Right renal pelvis (tissue), 4 donors: ENCODE measurements around the gene MVB12B. TPM values are rescaled to one million over a fixed set of nuclear protein-coding genes. Genes with fewer than 3 reads are reported as not detected.

ENCODE experiments used
- DNase-seq, 4 donors: peaks; one replicate each; pipeline ENCODE4 v3.0.0-alpha.2; 2013; ENCODE audit warnings: low read depth in 4 of 4, low spot score in 3 of 4, missing footprints in 1 of 4
- polyA plus RNA-seq, 4 donors: library from polyadenylated mRNA; unstranded; fragments of 120-200 nt; gene quantifications; one replicate each; pipeline ENCODE4 v1.2.1, GENCODE V29; 2013; ENCODE audit not compliant: insufficient read length in 4 of 4

Gene MVB12B
- polyA plus RNA-seq, 4 donors, result 17.9 to 19.7 (median 18.9) TPM

- no peak for DNase-seq
Observed at GRCh38 chr9:126301985-126302603, 24.5 kb upstream of the MVB12B start.

GRCh38 chr9:126302730-126303129, 23.9 kb upstream of the MVB12B start:
- no peak for DNase-seq

GRCh38 chr9:126303488-126303887, 23.1 kb upstream of the MVB12B start:
- no peak for DNase-seq

DNA sequence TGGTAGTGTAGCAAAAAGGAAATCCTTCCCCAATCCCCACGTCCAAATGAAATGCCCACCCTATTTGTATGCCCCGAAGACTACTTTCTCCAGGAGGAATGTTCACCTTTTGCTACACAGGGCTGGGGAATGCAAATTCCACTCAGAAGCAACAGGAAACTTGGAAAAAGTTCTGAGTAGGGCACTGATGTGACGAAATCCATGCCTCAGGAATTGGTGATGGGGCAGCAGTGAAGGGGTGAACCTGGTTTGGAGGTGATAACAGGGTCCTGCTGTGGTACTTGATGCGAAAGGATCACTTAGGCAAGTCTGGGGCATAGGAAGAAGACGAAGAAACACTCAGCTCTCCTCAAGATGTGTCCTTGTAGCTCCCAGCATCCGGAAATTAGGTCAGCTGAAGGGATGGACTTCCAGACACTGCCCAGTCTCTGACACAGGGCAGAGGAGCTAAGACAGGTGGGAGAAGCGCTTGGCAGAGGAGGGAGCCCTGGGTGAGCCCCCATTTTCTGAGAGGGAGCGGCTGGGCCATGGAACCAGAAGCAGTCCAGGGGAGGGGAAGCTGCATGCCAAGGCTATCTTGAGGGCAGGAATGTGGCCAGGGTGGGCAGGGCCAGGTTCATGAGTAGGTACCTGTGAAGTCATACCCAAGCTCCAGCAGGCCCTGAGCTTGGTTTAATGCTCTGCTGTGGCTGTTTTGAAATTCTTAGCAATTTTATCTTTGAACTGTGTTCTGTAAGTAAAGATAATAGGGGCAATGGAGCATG, 22.2 kb upstream of the MVB12B start:
- no peak for DNase-seq

DNA sequence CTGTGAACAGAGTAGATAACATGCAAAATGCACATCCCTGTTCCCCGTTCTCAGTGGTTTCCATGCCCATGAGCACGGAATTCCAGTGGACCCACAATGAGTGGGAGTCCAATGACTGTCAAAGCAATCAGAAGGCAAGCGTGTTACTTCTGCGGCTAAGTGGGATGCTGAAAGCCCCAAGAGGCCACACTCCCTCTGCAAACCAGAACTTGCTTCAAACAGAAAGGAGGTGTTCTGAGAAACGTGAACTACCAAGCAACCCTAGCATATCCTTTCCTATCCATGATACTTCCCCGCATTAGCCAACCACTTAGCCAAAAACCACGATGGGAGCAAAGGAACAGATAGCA, 21.7 kb upstream of the MVB12B start:
- DNase-seq, result no peak

DNA sequence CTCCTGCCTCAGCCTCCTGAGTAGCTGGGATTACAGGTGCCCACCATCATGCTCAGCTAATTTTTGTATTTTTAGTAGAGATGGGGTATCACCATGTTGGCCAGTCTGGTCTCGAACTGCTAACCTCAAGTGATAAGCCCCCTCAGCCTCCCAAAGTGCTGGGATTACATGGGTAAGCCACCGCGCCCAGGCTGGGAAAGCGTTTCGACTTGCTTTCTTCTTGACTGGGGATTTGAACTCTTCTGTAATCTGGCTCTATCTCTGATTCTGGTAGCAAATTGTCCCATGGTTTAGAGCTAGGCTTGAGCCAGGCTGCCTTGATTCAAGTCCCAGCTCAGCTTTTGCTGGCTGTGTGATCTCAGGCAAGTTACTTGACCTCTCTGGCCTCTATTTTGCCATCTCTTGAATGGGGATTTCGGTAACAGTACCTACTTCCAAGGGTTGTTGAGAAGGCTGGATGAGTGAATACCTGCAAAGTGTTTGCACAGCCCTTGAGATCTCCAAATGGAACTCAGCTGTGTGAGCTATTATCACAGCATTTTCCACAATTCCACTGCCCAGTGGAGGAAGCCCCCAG, 20.5 kb upstream of the MVB12B start:
- DNase-seq, result no peak

DNA sequence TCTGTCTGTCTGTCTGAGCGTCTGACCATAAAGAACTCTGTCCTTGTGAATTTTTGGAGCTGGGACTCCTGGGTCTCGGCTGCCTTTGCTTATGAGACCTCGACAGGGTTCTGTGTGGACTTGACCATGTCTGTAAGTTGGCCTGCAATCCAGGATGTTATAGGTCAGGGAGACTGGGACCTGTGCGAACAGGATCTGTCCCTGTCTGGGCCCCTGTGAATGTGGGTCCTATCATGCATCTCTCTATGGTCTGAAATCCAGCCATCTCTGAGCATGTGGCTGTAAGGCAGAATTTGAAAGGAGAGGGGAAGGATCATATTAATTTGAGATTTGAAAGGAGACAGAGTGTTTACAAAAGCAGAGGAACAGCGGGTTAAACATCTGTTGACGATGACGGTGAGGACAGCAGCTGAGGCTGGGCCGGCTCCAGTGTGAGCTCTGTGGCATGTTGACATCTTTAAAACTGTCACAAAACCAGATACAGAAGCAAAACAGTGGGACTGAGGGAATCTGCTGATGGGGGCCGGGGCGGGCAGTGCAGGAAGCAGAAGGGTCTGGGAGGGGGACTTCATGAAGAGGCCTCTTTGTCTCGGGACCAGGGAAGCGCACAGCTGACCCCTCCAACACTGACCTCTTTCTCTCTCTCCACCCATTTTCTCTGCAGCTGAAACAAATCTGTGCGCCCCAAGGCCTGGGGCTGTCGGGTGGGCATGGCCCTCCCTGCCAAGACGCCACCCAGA, 19.1 kb upstream of the MVB12B start:
- DNase-seq, result no peak

- no peak for DNase-seq
Observed at GRCh38 chr9:126309427-126310189, 17.0 kb upstream of the MVB12B start.

DNA sequence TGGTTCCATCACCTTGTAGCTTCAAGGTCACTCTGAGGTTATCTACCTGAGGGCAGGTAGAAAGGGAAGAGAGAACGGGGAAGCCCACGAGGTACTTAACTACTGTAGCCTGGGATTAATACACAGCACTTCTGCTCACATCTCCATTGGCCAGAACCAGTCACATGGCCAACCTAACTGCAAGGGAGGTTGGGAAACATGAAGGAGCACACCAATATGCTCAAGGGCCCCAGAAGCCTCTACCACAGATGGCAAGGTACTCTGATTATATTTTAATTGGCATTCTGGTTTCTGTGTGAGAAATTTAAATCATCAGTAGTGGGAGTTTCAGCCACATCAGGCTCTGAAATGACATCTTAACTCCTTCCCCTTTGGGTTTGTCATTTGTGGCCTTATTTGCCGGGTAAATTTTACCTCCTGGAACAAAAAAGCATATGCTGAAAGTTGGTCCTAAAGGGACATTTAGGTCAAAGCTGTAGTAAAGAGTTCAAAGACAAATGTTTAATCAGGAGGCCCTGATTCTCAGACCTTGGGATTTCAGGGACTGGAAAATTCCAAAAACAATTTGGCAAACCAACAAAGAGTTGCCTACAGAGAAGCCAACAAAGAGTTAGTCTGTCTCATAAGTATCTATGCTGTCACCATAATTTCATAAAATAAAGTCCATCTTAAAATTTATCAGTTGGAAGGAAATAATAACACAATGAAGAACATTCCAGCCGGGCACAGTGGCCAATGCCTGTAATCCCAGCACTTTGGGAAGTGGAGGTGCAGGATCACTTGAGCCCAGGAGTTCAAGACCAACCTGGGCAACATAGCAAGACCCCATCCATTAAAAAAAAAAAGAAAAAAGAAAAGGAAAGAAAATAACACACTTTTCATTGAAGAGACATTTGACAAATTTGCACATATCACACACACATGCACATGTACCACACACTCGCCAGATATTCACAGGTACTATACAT, 13.8 kb upstream of the MVB12B start:
- no peak for DNase-seq

DNA sequence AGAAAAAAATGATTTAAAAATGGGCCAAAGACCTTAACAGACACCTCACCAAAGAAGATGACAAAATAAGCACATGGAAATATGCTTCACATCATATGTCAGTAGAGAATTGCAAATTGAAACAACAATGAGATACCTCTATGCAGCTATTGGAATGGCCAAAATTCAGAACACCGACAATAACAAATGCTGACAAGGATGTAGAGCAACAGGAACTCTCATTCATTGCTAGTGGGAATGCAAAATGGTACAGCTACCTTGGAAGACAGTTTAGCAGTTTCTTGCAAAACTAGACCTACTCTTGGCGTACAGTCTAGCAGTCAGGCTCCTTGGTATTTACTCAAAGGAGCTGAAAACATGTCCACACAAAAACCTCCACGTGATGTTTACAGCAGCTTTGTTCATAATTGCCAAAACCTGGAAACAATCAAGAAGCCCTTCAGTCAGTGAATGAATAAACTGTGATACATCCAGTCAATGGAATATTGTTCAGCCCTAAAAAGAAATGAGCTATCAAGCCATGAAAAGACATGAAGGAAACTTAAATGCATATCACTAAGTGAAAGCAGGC, 10.5 kb upstream of the MVB12B start:
- DNase-seq, result no peak

DNA sequence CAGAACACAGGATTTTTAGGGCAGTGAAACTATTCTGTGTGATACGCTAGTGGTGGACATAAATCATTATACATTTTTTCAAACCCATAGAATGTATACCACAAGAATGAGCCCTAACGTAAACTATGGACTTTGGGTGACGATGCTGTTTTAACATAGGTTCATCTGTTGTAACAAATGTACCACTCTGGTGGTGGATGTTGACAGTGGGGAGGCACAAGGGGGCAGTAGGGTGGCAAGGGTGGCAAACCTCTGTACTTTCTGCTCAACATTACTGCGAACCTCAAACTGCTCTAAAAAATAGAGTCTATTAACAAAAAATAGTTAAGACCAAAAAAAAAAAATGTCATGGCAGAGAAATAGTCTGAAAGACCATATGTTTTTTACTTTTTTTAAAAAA, 9.1 kb upstream of the MVB12B start:
- DNase-seq, result no peak

DNA sequence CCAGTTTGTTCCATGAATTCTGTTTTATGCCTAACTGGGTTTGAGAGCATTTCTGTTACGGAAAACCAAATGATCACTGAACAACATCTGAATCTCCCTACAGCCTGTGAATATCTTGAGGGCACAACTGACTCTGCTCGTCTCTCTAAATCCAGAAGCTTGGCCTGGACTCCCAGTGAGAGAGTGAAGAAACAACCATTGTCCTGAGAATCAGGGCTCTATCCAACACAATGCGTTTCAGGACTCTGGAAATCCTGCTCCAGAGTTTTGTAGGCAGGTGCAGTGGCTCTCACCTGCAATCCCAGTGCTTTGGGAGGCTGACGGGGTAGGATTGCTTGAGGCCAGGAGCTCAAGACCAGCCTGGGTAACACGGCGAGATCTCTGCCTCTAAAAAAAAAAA, 7.8 kb upstream of the MVB12B start:
- DNase-seq, result no peak

- no peak for DNase-seq
Observed at GRCh38 chr9:126319671-126320070, 7.0 kb upstream of the MVB12B start.

GRCh38 chr9:126320158-126320922, 6.3 kb upstream of the MVB12B start:
- no peak for DNase-seq

DNA sequence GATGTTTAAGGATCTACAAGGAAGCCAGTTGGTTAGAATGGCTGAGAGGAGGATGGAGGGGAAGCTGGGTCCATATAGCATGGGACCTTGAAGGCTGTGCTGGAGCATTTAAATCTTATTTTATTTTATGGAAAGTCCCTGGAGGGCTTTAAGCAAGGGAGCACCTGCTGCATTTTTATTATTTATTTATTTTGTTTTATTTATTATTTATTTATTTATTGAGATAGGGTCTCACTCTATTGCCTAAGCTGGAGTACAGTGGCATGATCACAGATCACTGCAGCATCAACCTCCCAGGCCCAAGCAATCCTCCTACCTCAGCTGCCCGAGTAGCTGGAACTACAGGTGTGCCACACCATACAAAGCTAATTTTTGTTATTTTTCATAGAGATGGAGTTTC, 4.9 kb upstream of the MVB12B start:
- no peak for DNase-seq

DNA sequence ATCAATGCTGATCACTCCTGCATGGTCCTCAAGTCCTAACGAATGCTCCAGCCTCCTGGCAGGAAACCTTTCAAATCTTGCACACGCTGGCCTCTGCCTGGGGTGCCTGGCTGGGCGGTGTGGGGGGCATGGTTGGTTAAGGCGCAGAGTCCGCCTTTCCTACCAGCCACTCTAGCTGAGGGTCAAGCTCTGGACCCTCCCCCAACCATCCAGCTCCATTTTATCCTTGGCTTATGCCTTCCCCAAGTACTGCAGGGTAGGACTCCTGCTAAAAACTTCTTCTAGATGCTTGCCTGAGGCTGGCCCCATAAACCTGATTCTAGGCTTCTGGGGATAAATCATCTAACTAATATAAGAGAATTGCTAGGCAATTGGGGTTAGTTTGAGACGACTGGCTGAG, 808 bp upstream of the MVB12B start:
- DNase-seq, result no peak

DNA sequence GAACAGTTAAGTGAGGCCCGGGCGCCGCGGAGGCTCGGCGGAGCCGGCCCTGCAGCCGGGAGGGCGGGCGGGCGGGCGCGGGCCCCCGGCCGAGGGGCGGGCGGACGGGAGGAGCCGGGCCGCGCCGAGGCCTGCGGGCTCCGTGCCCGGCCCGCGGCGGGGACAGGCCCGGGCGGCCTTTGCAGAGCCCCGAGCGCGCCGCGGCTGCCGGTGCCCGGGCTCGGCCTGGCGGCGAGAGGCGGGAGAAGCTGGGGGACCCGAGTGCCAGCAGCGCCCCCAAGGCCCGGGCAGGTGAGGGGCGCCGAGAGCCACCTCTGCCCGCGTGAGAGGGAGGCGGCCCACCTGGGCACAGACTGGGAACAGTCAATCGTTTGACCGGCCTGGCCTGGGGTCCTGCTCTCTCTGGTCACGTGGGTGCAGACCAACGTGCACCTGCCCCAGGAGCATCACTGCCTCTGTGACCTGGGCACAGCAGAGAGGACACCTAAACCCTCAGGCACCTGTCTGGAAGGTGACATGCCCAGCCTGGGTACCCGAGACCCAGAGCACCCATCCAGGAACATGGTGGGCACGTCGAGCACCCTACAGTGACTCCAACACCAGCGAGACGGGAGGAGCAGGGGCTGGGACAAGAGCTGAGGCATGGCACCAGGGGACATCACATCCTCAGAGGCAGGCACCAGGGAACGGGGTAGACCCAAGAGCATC, 531 bp downstream of the MVB12B start:
- no peak for DNase-seq

GRCh38 chr9:126327714-126328185, 1.1 kb downstream of the MVB12B start:
- DNase-seq, result no peak
